BJ (cell line): Measurements from ENCODE around the gene P2RX3. TPM values are rescaled to one million over a fixed set of nuclear protein-coding genes. Genes with fewer than 3 reads are reported as not detected.

Source experiments
- CTCF ChIA-PET: fragments of 350-600 bp; formaldehyde crosslinking; extraction: SDS; loops from one replicate; lab custom pipeline; 2021; ENCODE audit warnings: antibody characterized with exemption, inconsistent platforms; lab: Yijun Ruan, JAX
- POLR2A ChIA-PET: fragments of 300-600 bp; sonication (Branson Sonifier 250); formaldehyde crosslinking; extraction: SDS; loops from one replicate; lab custom pipeline; 2021; ENCODE audit warnings: antibody characterized with exemption; lab: Charles Lee
- DNase-seq: peaks from one replicate; pipeline ENCODE4 v3.0.0-alpha.2; 2011; ENCODE audit warnings: low read depth
- H3K27me3 ChIP-seq: 2 replicates; pipeline ENCODE4 v1.6.0; 2011; ENCODE audit warnings: low read length; ENCODE audit not compliant: control insufficient read depth, insufficient read depth
- H3K36me3 ChIP-seq: 2 replicates; pipeline ENCODE4 v1.5.1; 2011; ENCODE audit warnings: low read length; ENCODE audit not compliant: control insufficient read depth, insufficient read depth
- H3K4me3 ChIP-seq: 2 replicates; pipeline ENCODE4 v1.5.1; 2011; ENCODE audit warnings: low read depth, mild to moderate bottlenecking, control low read depth, low read length
- polyA plus RNA-seq: library from polyadenylated mRNA; depleted of rRNA; stranded (reverse); fragments of >200 nt; gene quantifications from 2 replicates; pipeline ENCODE4 v1.2.3, GENCODE V29; 2011
- TF ChIP-seq, protein P1 (sequence below): IDR thresholded peaks from 2 replicates; pipeline ENCODE4 v1.5.1; 2011; ENCODE audit warnings: low read depth, mild to moderate bottlenecking, control low read depth, inconsistent platforms, low read length, moderate library complexity; ENCODE audit not compliant: insufficient read depth

The P2RX3 gene
- polyA plus RNA-seq, 1 experiment = not detected

GRCh38 chr11:57375490-57375889, 37.3 kb downstream of the P2RX3 start:
- ChIA-PET POLR2A (no interaction called here), CTCF (no interaction called here)
- Histone ChIP-seq H3K4me3 (no peak overlapping the region), H3K27me3 (peaks cover 2% of the 10 kb centered on the region; the same call in 1 of the 2 replicates), H3K36me3 (no peaks in the 10 kb centered on the region)
- no peak for DNase-seq
- TF ChIP-seq, protein P1, sequence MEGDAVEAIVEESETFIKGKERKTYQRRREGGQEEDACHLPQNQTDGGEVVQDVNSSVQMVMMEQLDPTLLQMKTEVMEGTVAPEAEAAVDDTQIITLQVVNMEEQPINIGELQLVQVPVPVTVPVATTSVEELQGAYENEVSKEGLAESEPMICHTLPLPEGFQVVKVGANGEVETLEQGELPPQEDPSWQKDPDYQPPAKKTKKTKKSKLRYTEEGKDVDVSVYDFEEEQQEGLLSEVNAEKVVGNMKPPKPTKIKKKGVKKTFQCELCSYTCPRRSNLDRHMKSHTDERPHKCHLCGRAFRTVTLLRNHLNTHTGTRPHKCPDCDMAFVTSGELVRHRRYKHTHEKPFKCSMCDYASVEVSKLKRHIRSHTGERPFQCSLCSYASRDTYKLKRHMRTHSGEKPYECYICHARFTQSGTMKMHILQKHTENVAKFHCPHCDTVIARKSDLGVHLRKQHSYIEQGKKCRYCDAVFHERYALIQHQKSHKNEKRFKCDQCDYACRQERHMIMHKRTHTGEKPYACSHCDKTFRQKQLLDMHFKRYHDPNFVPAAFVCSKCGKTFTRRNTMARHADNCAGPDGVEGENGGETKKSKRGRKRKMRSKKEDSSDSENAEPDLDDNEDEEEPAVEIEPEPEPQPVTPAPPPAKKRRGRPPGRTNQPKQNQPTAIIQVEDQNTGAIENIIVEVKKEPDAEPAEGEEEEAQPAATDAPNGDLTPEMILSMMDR = no peak

DNA sequence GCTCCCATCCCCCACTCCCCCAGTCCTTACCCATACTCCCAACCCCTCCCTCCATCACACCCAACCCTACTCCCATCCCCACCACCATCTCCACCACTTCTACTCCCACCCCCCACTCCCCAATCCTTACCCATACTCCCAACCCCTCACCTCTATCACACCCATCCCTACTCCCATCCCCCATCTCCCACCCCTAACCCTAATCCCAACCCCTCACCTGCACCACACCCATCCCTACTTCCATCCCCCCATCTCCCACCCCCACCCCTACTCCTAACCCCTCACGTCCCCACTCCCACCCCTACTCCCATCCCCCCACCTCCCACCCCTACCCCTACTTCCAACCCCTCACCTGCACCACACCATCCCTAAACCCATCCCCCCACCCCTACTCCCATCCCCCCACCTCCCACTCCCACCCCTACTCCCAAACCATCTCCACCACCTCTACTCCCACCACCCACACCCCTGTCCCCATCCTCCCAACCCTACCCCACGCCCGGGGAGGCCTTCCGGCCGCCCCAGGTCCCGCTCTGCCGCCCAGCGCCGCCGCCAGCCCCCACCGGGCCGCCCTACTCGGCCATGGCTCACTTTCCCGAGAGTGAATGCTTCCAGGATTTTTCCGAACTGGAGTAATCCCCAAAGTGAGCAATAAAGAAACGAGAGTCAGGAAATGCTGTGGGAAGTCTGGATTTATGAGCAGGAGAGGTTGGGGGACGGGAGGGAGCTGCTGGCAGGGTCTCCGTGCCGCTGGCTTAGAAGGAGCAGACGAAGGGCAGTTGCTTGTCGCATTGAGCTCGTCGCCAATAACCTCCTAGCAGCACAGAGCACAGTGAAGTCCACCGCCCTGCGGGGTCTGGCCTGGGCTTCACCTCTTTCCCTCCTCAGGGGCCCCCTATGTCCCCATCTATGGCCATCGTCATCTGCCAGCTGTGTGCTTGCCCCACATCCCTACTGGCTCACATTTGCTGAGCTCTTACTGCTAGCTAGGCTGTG, 38.2 kb downstream of the P2RX3 start:
- H3K4me3 ChIP-seq = no peak overlapping the region
- CTCF ChIA-PET = no interaction called here
- DNase-seq = no peak
- H3K36me3 ChIP-seq = no peaks in the 10 kb centered on the region
- POLR2A ChIA-PET = no interaction called here
- TF ChIP-seq, protein P1 = no peak
- peaks cover 4% of the 10 kb centered on the region for H3K27me3 ChIP-seq

DNA sequence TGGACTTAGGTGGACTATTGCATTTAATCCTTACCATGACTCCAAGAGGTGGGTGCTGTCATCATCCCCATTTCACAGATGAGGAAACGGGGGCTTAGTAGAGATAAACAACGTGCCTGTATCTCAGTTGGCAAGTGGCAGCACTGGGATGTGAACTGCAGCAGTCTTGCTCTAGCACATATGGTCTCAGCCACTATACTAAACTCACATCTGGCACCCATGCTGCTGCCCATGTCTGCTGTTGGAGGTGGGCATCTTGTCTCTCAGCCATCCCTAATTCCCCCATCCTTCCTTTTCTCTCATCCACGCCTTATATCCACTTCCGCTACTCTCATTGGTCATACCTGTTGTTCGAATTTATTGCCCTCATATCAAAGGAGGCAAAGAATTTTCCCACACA, 39.0 kb downstream of the P2RX3 start:
- CTCF ChIA-PET = no interaction called here
- H3K36me3 ChIP-seq = no peaks in the 10 kb centered on the region
- no peak overlapping the region for H3K4me3 ChIP-seq
- POLR2A ChIA-PET = no interaction called here
- DNase-seq = no peak
- peaks cover 4% of the 10 kb centered on the region for H3K27me3 ChIP-seq
- TF ChIP-seq, protein P1 = no peak

GRCh38 chr11:57378186-57378585, 40.0 kb downstream of the P2RX3 start:
- POLR2A ChIA-PET = no interaction called here
- Histone ChIP-seq H3K36me3 (no peaks in the 10 kb centered on the region), H3K27me3 (peaks cover 4% of the 10 kb centered on the region), H3K4me3 (no peak overlapping the region)
- CTCF ChIA-PET = no interaction called here
- DNase-seq = no peak
- TF ChIP-seq, protein P1 = no peak

- Histone ChIP-seq H3K4me3 (no peak overlapping the region), H3K36me3 (no peaks in the 10 kb centered on the region), H3K27me3 (peaks cover 5% of the 10 kb centered on the region)
- ChIA-PET CTCF (interaction anchor here (0.9 to 1.3 kb wide), 3 partner anchors 9 to 131 kb away, joined by 3 to 5 read pairs (median 3); no protein-coding TSS in a partner anchor), POLR2A (no interaction called here)
- TF ChIP-seq, protein P1 = no peak
- no peak for DNase-seq
Measured at GRCh38 chr11:57379732-57380131, 41.6 kb downstream of the P2RX3 start.
